Muscle layer of colon (tissue), 2 donors: ENCODE measurements around the gene IGSF10.

Experiments used
- H3K27ac ChIP-seq: one replicate; pipeline ENCODE4 v1.7.0; 2013; ENCODE audit warnings: low read depth, mild to moderate bottlenecking, low read length, moderate library complexity
- H3K27me3 ChIP-seq, 2 donors: one replicate each; pipeline ENCODE4 v1.7.0; 2013; ENCODE audit warnings: low read length in 2 of 2, mild to moderate bottlenecking in 2 of 2; ENCODE audit not compliant: insufficient read depth in 2 of 2, control insufficient read depth in 1 of 2
- H3K36me3 ChIP-seq: one replicate; pipeline ENCODE4 v1.7.0; 2013; ENCODE audit warnings: mild to moderate bottlenecking, low read length; ENCODE audit not compliant: insufficient read depth
- H3K4me1 ChIP-seq: one replicate; pipeline ENCODE4 v1.7.0; 2013; ENCODE audit warnings: mild to moderate bottlenecking, low read length; ENCODE audit not compliant: insufficient read depth
- H3K4me3 ChIP-seq, 2 donors: one replicate each; pipeline ENCODE4 v1.7.0; 2013; ENCODE audit warnings: low read length in 2 of 2, low read depth in 1 of 2, mild to moderate bottlenecking in 1 of 2, moderate library complexity in 1 of 2
- H3K9ac ChIP-seq: one replicate; pipeline ENCODE4 v1.7.0; 2013; ENCODE audit warnings: low read length
- H3K9me3 ChIP-seq: one replicate; pipeline ENCODE4 v1.7.0; 2013; ENCODE audit warnings: mild to moderate bottlenecking, low read length
- donor health status: abdominal sarcoma.
- donor health status: Adenocarcinoma of cecum.

Gene IGSF10

DNA sequence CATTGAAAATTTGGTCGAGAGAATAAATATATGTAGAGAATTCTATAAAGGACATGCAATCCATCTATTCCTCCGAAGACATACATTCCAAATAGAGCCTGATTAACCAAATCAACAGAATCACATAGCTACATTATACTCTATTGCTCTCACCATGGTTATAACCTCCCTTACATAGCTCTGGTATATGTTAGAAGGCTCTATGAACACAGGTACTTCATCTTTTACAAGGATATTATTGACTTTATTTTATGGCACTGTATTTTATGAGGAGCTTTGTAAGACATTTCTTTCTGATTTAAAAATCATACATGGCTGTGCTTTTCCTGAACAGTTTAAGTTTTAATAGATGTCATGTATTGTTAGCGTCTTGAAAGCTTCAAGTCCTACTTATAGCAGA is 4.8 kb downstream of the IGSF10 start:
- no peak overlapping the region for H3K4me3 ChIP-seq
- H3K9me3 ChIP-seq: no peaks in the 10 kb centered on the region
- H3K27ac ChIP-seq: no peak overlapping the region
- no peak overlapping the region for H3K9ac ChIP-seq
- H3K4me1 ChIP-seq: peaks cover 8% of the 10 kb centered on the region
- H3K27me3 ChIP-seq: peaks cover 0 to 6% of the 10 kb centered on the region in 2 donors
- H3K36me3 ChIP-seq: no peaks in the 10 kb centered on the region

DNA sequence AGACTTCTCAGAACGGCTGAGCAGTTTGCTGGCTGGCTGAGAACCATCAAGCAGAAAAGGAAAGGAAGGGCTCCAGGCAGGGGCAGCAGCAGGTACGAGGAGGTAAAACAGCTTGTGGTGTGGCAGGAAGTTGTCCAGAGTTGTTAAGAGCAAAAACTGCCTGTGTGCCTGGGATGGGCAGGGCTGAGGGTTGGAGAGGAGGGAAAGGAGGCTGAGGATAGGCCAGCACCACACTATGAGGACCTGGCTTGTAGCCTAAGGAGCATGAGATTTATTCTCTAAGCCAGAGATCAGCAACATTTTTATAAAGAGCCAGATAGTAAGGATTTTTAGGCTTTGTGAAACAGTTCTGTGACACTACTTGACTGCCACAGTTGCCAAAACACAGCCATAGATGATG is 8.0 kb downstream of the IGSF10 start:
- H3K27ac ChIP-seq: no peak overlapping the region
- H3K4me3 ChIP-seq: no peak overlapping the region
- H3K9ac ChIP-seq: no peak overlapping the region

DNA sequence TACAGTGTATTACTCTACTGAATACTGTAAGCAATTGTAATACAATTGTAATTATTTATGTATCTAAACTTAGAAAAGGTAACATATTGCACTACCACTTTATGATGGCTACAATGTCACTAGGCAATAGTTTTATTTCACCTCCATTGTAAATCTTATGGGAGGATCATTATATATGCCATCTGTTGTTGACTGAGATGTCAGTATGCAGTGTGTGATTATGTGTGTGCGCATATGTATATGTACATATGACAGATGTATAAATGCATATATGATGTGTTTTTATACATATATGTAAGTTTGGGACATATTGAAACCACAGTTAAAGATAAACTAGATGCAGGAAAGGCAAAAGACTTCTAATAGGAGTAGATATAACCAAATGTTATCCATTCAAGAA is 8.5 kb downstream of the IGSF10 start:
- no peaks in the 10 kb centered on the region for H3K9me3 ChIP-seq
- H3K27me3 ChIP-seq: no peaks in the 10 kb centered on the region
- no peak overlapping the region for H3K4me3 ChIP-seq
- H3K27ac ChIP-seq: no peak overlapping the region
- no peaks in the 10 kb centered on the region for H3K4me1 ChIP-seq
- H3K36me3 ChIP-seq: no peaks in the 10 kb centered on the region
- no peak overlapping the region for H3K9ac ChIP-seq

More for the DNA sequence above, 8.0 kb downstream of the IGSF10 start:
- Histone ChIP-seq H3K4me1 (no peaks in the 10 kb centered on the region), H3K27me3 (no peaks in the 10 kb centered on the region), H3K9me3 (no peaks in the 10 kb centered on the region), H3K36me3 (no peaks in the 10 kb centered on the region)

DNA sequence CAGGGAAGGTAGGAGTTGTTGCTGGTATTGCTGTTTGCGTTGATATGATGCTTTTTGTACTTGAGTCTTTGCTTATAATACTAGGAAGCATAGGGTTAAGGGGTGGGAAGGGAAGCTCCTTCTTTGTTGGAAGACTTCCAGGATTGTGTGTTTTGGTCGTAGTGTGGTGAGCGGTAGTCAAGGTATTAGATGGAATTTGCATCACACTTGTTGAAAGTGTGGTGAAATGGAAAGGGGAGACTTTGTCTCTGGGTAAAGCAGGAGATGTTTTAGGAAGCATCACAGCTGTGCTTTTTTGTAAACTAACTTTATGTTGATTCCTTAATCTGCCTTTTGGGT is 14.9 kb downstream of the IGSF10 start:
- Histone ChIP-seq H3K27ac (no peak overlapping the region), H3K4me3 (no peak overlapping the region), H3K27me3 (no peaks in the 10 kb centered on the region), H3K9ac (no peak overlapping the region), H3K9me3 (no peaks in the 10 kb centered on the region), H3K4me1 (no peaks in the 10 kb centered on the region), H3K36me3 (no peaks in the 10 kb centered on the region)

DNA sequence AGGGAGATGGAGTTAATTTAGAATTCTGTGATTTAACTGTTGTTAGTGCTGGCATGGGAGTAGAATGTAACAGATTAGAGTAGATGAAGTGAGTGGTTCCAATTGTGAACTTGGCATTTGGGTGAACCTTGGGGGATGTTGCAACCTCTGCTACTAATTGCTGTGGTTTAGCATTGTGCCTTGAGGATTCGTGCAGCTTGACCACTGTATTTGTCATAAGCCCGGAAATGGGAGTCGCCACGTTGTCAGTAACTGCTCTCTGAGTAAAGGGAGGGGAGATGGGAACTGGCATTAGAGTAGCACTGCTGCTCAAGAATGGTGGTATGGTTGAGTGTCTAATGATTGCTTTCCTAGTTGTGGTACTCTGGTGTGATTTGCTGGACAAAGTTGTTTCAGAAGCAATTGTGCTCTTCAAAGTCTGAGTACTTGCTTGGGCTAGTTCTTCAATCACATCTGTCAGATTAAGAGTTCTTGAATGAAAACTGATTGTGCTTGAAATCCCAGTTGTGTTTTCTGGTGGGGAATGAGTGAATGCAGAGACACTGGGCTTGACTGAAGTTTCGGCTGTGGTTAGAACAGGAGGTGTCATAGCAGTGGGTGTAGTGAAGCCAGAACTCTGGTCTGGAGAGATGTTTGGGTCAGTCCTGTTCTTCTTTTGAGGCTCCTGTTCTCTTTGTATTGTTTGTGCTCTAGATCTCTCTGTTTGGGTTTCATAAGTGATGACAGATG is 15.4 kb downstream of the IGSF10 start:
- Histone ChIP-seq H3K4me1 (no peaks in the 10 kb centered on the region), H3K4me3 (no peak overlapping the region), H3K9me3 (no peaks in the 10 kb centered on the region), H3K27me3 (no peaks in the 10 kb centered on the region), H3K27ac (no peak overlapping the region), H3K9ac (no peak overlapping the region), H3K36me3 (no peaks in the 10 kb centered on the region)

DNA sequence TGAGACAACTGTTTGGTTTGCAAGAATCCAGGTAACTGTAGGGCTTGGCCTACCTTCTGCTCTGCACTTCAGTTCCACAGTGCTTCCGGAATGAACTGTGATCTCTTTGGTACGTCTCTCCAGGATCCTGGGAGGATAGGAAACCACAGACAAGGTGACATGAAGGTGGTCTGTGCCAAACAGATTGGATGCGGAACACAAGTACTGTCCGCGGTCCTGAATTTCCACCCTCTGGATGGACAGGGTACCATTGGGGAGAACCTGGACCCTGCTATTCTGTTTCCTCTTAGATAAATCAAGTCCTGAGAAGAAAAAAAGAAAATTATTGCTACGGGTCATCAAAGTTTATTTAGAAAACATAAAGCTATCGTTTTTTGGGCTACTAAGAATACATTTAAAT is 17.3 kb downstream of the IGSF10 start:
- Histone ChIP-seq H3K27me3 (no peaks in the 10 kb centered on the region), H3K4me1 (no peaks in the 10 kb centered on the region), H3K36me3 (no peaks in the 10 kb centered on the region), H3K9me3 (no peaks in the 10 kb centered on the region), H3K4me3 (no peak overlapping the region), H3K27ac (no peak overlapping the region), H3K9ac (no peak overlapping the region)

DNA sequence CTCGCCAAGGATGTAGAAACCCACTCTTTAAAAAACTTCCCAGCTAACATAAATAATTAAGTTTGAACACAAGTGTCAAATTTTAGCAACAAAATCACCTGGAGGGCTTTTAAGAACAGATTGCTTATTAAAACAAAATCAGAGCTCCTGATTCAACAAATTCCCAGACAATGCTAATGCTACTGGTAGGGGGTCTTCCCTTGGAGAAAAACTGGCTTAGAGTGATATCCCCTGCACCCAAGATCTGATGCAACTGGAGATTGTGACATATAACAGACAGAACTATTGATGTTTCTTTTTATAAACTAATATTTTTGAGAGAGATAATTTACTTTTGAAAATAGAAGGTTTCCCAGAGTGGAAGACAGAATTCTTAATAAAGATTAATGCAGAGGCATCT is 19.9 kb downstream of the IGSF10 start:
- Histone ChIP-seq H3K9me3 (no peaks in the 10 kb centered on the region), H3K4me1 (no peaks in the 10 kb centered on the region), H3K9ac (no peak overlapping the region), H3K27me3 (no peaks in the 10 kb centered on the region), H3K4me3 (no peak overlapping the region), H3K36me3 (no peaks in the 10 kb centered on the region), H3K27ac (no peak overlapping the region)

DNA sequence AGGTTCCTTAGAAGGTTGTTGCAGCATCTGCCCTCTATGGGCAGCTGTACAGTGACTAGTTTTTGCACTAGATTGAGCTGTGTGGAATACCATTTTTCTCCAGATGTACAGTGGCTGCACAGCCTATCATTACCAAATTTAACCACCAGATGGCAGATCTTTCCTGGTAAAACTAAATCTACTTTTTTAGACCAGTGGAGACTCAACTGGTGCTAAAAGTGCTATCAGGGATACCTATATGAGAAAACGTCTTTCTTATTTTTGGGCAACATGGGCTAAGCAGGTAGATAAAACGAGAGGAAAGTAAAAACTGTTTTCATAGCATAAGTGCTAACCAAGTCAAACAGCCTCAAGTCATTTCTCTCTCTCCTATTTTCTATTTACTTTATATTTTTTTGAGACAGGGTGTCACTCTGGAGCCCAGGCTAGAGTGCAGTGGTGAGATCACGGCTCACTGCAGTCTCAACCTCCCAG is 21.2 kb downstream of the IGSF10 start:
- H3K4me1 ChIP-seq: no peaks in the 10 kb centered on the region
- no peaks in the 10 kb centered on the region for H3K27me3 ChIP-seq
- H3K9ac ChIP-seq: no peak overlapping the region
- no peaks in the 10 kb centered on the region for H3K9me3 ChIP-seq
- no peaks in the 10 kb centered on the region for H3K36me3 ChIP-seq
- H3K4me3 ChIP-seq: no peak overlapping the region
- no peak overlapping the region for H3K27ac ChIP-seq

DNA sequence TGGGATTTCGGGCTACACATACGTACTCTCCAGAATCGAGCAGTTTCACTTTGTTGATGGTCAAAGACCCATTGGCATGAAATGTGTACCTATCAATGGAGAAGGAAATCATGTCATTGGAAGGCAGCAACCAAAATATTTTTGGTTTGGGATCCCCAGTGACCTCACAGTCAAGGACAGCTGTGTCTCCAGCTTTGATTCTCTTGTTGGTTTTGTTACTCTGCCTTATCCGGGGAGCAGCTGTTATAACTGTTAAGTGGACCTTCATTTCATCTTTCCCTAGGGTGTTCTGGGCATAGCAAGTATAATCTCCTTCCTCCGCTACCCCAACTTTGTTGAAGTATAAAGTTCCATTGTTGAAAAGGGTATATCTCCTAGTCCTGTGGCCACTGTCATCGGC is 23.0 kb downstream of the IGSF10 start:
- H3K9ac ChIP-seq: no peak overlapping the region
- H3K27ac ChIP-seq: no peak overlapping the region
- H3K36me3 ChIP-seq: no peaks in the 10 kb centered on the region
- no peak overlapping the region for H3K4me3 ChIP-seq
- no peaks in the 10 kb centered on the region for H3K27me3 ChIP-seq
- H3K9me3 ChIP-seq: no peaks in the 10 kb centered on the region
- H3K4me1 ChIP-seq: no peaks in the 10 kb centered on the region

DNA sequence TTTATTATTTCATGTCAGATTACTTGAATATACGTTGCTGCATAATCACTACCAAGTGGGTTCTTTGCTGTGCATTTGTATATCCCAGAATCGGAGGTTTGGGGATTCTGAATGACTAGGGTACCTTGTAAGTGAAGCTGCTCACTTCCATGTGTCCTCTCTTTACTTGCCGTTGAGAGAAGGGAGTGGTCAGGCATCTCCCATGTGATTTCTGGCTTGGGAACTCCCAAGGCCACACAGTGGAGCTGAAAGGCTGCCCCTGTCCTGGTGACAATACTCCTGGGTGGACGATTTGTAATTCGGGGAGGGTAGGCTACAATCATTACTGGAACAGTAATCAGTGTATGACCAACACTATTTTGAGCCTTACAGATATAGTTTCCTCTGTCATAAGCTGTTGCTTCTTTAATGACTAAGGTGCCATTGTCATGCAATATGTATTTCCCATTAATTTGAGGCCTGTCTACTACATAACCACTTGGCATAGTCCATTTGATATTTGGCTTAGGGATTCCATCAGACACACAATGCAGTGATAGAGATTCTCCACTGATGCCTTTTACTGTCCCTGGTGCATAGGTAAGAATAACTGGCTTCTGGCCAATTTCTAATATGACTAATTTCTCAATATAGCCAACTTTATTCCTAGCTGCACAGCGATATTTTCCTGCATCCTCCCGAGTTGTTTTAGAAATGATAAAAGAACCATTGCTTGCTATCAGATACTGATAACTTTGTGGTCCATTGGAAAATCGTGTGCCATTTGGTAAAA is 24.0 kb downstream of the IGSF10 start:
- H3K27ac ChIP-seq: no peak overlapping the region
- H3K36me3 ChIP-seq: no peaks in the 10 kb centered on the region
- no peaks in the 10 kb centered on the region for H3K27me3 ChIP-seq
- H3K4me1 ChIP-seq: no peaks in the 10 kb centered on the region
- no peak overlapping the region for H3K9ac ChIP-seq
- H3K4me3 ChIP-seq: no peak overlapping the region
- no peaks in the 10 kb centered on the region for H3K9me3 ChIP-seq

DNA sequence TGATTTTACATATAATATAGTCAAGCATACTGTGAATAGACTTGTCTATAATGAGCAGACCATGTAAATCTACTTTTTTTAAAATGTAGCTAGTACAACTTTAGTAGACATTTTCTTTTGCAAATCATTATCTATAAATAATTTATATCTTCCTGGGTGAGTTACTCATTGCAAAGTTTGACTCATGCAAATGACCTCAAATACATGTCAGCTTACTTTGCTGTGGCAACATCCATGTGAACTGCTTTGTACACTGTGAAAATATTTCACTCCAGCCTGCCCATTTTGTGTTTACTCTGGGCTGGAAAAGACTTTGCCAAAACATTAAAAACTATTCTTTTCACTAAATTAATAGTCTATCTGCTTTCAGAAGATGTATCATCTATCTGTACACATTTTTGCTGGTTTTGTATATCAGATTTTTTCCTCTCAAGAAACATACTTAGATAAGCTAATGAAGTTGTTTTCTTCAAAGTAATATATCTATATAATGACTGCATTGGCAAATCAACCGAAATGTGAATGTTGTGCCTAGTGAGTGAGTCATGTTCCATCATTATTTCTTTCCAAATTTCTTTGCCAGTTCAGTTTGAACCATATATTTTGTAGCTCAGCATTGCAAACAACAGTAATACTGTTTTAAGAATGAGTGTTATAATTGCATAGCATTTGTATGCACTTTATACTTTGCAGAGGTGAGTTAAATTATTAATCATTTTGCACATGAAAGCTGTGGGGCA is 26.5 kb downstream of the IGSF10 start:
- Histone ChIP-seq H3K9ac (no peak overlapping the region), H3K4me3 (no peak overlapping the region), H3K36me3 (no peaks in the 10 kb centered on the region), H3K4me1 (no peaks in the 10 kb centered on the region), H3K27ac (no peak overlapping the region), H3K27me3 (no peaks in the 10 kb centered on the region), H3K9me3 (no peaks in the 10 kb centered on the region)
